ENCODE data around the gene KCNK16. TPM values are rescaled to one million over a fixed set of nuclear protein-coding genes. Genes with fewer than 3 reads are reported as not detected.
"Not testable (repeated sequence)": the region's sequence is repeated elsewhere in the genome, so short reads cannot be mapped to it uniquely, and the experiment has no call there.

KCNK16 gene
- total RNA-seq, 1 experiment from 2014 or later, result not detected

DNA sequence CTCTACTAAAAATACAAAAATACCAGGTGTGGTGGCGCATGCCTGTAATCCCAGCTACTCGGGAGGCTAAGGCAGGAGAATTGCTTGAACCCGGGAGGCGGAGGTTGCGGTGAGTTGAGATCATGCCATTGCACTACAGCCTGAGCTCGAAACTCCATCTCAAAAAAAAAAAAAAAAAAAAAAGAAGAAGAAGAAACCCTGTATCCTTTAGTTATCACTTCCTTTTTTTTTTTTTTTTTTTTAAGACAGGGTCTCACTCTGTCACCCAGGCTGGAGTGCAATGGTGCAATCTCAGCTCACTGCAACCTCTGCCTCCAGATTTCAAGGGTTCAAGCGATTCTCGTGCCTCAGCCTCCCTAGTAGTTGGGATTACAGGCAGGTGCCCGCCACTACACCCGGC, 35.9 kb downstream of the KCNK16 start:
- CTCF ChIA-PET; H3K4me1 ChIP-seq (ENCODE audit: control insufficient read depth, insufficient read depth, low read length); in situ Hi-C loops (cut with HindIII; ENCODE audit: low pct_unique_long_range_greater_than_20kb, low sequenced_read_pairs): not testable (repeated sequence)

DNA sequence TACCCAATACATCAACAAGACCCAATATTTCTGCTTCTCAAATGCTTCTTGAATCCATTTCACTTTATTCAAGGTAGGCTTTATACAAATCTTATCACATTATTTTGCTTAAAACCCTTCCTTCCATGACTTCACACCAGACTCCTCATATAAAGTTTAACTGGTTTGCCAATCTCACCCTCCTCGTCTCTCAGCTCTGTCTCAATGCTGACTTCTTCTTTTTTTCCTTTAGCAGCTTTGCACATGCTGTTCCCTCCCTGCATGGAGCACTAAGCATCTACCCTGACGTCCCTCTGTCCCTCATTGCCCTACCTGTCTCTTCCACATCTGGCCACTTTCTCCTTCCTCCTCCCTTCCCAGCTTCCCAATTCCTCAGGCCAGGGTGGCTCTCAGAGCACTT, 39.7 kb downstream of the KCNK16 start:
- H3K36me3 ChIP-seq (ENCODE audit: control insufficient read depth, insufficient read depth, low read length), result no peaks in the 10 kb centered on the region
- in situ Hi-C loops (cut with HindIII; ENCODE audit: low pct_unique_long_range_greater_than_20kb, low sequenced_read_pairs) (no loop called here), intact Hi-C loops (cut with micrococcal nuclease; ENCODE audit: unreplicated experiment) (no loop called here)
- no peak for DNase-seq (ENCODE audit: low read depth, low spot score)
- H3K27me3 ChIP-seq (ENCODE audit: control insufficient read depth, insufficient read depth, low read length), result no peaks in the 10 kb centered on the region
- H3K4me3 ChIP-seq (ENCODE audit: low read depth in 2 of 2, low read length in 2 of 2), result no peak overlapping the region
- ATAC-seq, result no peak
- no peak overlapping the region for H3K27ac ChIP-seq (ENCODE audit: low read length)
- no peaks in the 10 kb centered on the region for H3K9me3 ChIP-seq (ENCODE audit: control insufficient read depth, insufficient read depth, low read depth, low read length)
- ChIA-PET POLR2A (interaction anchor here (0.6 kb wide), 1 partner anchor 1629 kb away, joined by 3 read pairs; no protein-coding TSS in a partner anchor), CTCF (no interaction called here)
- no TSS peak for BruUV-seq (replicated peaks)
- H3K4me1 ChIP-seq (ENCODE audit: control insufficient read depth, insufficient read depth, low read length), result no peaks in the 10 kb centered on the region; the same call in 1 of the 2 replicates
- TF ChIP-seq, protein P1, sequence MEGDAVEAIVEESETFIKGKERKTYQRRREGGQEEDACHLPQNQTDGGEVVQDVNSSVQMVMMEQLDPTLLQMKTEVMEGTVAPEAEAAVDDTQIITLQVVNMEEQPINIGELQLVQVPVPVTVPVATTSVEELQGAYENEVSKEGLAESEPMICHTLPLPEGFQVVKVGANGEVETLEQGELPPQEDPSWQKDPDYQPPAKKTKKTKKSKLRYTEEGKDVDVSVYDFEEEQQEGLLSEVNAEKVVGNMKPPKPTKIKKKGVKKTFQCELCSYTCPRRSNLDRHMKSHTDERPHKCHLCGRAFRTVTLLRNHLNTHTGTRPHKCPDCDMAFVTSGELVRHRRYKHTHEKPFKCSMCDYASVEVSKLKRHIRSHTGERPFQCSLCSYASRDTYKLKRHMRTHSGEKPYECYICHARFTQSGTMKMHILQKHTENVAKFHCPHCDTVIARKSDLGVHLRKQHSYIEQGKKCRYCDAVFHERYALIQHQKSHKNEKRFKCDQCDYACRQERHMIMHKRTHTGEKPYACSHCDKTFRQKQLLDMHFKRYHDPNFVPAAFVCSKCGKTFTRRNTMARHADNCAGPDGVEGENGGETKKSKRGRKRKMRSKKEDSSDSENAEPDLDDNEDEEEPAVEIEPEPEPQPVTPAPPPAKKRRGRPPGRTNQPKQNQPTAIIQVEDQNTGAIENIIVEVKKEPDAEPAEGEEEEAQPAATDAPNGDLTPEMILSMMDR (IDR thresholded peaks at IDR 0.05), result no peak
- TF ChIP-seq, protein P2, sequence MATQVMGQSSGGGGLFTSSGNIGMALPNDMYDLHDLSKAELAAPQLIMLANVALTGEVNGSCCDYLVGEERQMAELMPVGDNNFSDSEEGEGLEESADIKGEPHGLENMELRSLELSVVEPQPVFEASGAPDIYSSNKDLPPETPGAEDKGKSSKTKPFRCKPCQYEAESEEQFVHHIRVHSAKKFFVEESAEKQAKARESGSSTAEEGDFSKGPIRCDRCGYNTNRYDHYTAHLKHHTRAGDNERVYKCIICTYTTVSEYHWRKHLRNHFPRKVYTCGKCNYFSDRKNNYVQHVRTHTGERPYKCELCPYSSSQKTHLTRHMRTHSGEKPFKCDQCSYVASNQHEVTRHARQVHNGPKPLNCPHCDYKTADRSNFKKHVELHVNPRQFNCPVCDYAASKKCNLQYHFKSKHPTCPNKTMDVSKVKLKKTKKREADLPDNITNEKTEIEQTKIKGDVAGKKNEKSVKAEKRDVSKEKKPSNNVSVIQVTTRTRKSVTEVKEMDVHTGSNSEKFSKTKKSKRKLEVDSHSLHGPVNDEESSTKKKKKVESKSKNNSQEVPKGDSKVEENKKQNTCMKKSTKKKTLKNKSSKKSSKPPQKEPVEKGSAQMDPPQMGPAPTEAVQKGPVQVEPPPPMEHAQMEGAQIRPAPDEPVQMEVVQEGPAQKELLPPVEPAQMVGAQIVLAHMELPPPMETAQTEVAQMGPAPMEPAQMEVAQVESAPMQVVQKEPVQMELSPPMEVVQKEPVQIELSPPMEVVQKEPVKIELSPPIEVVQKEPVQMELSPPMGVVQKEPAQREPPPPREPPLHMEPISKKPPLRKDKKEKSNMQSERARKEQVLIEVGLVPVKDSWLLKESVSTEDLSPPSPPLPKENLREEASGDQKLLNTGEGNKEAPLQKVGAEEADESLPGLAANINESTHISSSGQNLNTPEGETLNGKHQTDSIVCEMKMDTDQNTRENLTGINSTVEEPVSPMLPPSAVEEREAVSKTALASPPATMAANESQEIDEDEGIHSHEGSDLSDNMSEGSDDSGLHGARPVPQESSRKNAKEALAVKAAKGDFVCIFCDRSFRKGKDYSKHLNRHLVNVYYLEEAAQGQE (IDR thresholded peaks at IDR 0.05; ENCODE audit: insufficient read depth in 1 of 2, low read depth in 2 of 2, low read length in 1 of 2), result no peak
- TF ChIP-seq POLR2AphosphoS5 (IDR thresholded peaks at IDR 0.05; ENCODE audit: low read depth, low read length), result no peak
- no peak for TF ChIP-seq TCF7L2 (IDR thresholded peaks at IDR 0.05; ENCODE audit: low read depth, low read length)
- no peak for TF ChIP-seq SIN3A (IDR thresholded peaks at IDR 0.05; ENCODE audit: borderline replicate concordance, insufficient read depth, low read depth, low read length)

More for the DNA sequence above, 35.9 kb downstream of the KCNK16 start:
- H3K27ac ChIP-seq (ENCODE audit: low read length); ATAC-seq; H3K9me3 ChIP-seq (ENCODE audit: control insufficient read depth, insufficient read depth, low read depth, low read length); H3K4me3 ChIP-seq (ENCODE audit: low read depth in 2 of 2, low read length in 2 of 2); intact Hi-C loops (cut with micrococcal nuclease; ENCODE audit: unreplicated experiment); DNase-seq (ENCODE audit: low read depth, low spot score); BruUV-seq (replicated peaks); H3K27me3 ChIP-seq (ENCODE audit: control insufficient read depth, insufficient read depth, low read length); H3K36me3 ChIP-seq (ENCODE audit: control insufficient read depth, insufficient read depth, low read length): not testable (repeated sequence)
- POLR2A ChIA-PET, result interaction anchor here (0.6 kb wide), 1 partner anchor 84 kb away, joined by 8 read pairs; no protein-coding TSS in a partner anchor

DNA sequence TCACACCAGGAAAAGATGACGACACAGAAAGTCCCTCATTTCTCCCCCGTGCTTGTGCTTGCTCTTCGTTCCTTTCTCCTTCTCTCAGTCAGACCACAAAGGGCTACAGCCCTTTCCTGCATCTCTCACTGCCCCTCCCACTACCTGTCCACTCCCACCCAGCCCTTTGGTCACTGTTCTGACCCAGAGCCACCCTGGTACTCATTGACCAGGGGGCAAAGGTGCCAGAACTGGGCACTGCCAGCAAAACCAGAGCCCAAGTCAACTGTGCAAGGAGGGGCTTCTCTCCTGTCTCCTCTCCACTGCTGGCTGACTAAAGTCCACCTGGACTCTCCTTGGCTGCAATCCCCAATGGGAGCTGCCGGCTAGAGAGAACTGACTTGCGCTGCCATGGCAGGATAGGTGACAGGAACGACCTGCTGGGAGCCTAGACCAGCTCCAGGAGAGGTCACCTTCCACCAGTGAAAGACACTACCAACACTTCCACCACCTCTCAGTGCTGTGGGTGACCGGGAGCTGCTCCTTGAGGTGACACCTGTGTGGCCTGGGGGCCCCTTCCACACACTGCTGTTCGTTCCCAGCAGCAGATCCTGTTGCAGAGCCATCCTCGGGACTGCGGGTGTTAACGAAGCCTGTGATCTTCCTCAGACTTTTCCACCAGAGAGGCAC, 41.1 kb downstream of the KCNK16 start:
- Histone ChIP-seq H3K4me1 (ENCODE audit: control insufficient read depth, insufficient read depth, low read length) (no peaks in the 10 kb centered on the region; the same call in 1 of the 2 replicates), H3K9me3 (ENCODE audit: control insufficient read depth, insufficient read depth, low read depth, low read length) (no peaks in the 10 kb centered on the region), H3K27ac (ENCODE audit: low read length) (no peak overlapping the region), H3K27me3 (ENCODE audit: control insufficient read depth, insufficient read depth, low read length) (no peaks in the 10 kb centered on the region), H3K4me3 (ENCODE audit: low read depth in 2 of 2, low read length in 2 of 2) (no peak overlapping the region), H3K36me3 (ENCODE audit: control insufficient read depth, insufficient read depth, low read length) (no peaks in the 10 kb centered on the region)
- no peak for DNase-seq (ENCODE audit: low read depth, low spot score)
- ATAC-seq, result no peak
- TF ChIP-seq SIN3A (IDR thresholded peaks at IDR 0.05; ENCODE audit: borderline replicate concordance, insufficient read depth, low read depth, low read length) (no peak), TCF7L2 (IDR thresholded peaks at IDR 0.05; ENCODE audit: low read depth, low read length) (no peak), POLR2AphosphoS5 (IDR thresholded peaks at IDR 0.05; ENCODE audit: low read depth, low read length) (no peak)
- TF ChIP-seq, protein P2 (IDR thresholded peaks at IDR 0.05; ENCODE audit: insufficient read depth in 1 of 2, low read depth in 2 of 2, low read length in 1 of 2), result no peak
- TF ChIP-seq, protein P1 (IDR thresholded peaks at IDR 0.05), result no peak
- ChIA-PET POLR2A (no interaction called here), CTCF (no interaction called here)
- in situ Hi-C loops (cut with HindIII; ENCODE audit: low pct_unique_long_range_greater_than_20kb, low sequenced_read_pairs), result no loop called here
- intact Hi-C loops (cut with micrococcal nuclease; ENCODE audit: unreplicated experiment), result no loop called here
- BruUV-seq (replicated peaks), result no TSS peak
